Prostate gland (tissue), 2 donors: Measurements from ENCODE around the gene NINJ2. TPM values are rescaled to one million over a fixed set of nuclear protein-coding genes. Genes with fewer than 3 reads are reported as not detected.

ENCODE experiments used
- DNase-seq: peaks from one replicate; pipeline ENCODE4 v3.0.0-alpha.2; 2019; ENCODE audit warnings: low spot score
- H3K27ac ChIP-seq, 2 donors: fragments of 200-600 bp; sonication (generic); 2 replicates each; pipeline ENCODE4 v1.5.1; 2017 to 2019
- H3K27me3 ChIP-seq: fragments of 200-600 bp; sonication (generic); replicated peaks from 2 replicates; pipeline ENCODE4 v1.5.1; 2019; ENCODE audit not compliant: insufficient read depth
- H3K36me3 ChIP-seq, 2 donors: fragments of 200-600 bp; sonication (generic); 1 replicate in 1 of 2; 2 replicates in 1 of 2; pipeline versions ENCODE4 v1.5.1 to v1.8.1; 2017 to 2019
- H3K4me1 ChIP-seq: fragments of 200-600 bp; sonication (generic); replicated peaks from 2 replicates; pipeline ENCODE4 v1.5.1; 2019
- H3K4me3 ChIP-seq, 2 donors: fragments of 200-600 bp; sonication (generic); 2 replicates each; pipeline ENCODE4 v1.5.1; 2017 to 2019
- H3K9me3 ChIP-seq: fragments of 200-600 bp; sonication (generic); 2 replicates; pipeline ENCODE4 v1.5.1; 2017
- CTCF ChIP-seq, 4 experiments: fragments of 200-600 bp in 2 of 4; fragments of 450-650 bp in 2 of 4; sonication (generic) in 2 of 4; IDR thresholded peaks; 1 replicate in 3 of 4; 2 replicates in 1 of 4; pipeline ENCODE4 v1.5.1; 2016 to 2019; ENCODE audit warnings: antibody characterized with exemption in 4 of 4, mild to moderate bottlenecking in 2 of 4, moderate library complexity in 2 of 4
- POLR2A ChIP-seq: fragments of 450-650 bp; IDR thresholded peaks from one replicate; pipeline ENCODE4 v1.6.1; 2016; ENCODE audit warnings: antibody characterized with exemption, mild to moderate bottlenecking
- POLR2AphosphoS5 ChIP-seq: sonication (generic); formaldehyde crosslinking; IDR thresholded peaks from one replicate; pipeline ENCODE4 v1.6.1; 2017; ENCODE audit warnings: antibody characterized with exemption
- WGBS: methylation state at CpG from one replicate; pipeline ENCODE4 v1.1.5; 2018; 5-methylcytosine and 5-hydroxymethylcytosine counted together
- intact Hi-C: fragments of 100-400 bp; cut with DNase I; formaldehyde crosslinking; loops from one replicate; pipeline ENCODE4 v1.14.2; 2022
- total RNA-seq, 2 donors: library from RNA; depleted of rRNA; stranded (reverse); fragments of >200 nt; gene quantifications; one replicate each; pipeline ENCODE4 v1.1.0, GENCODE V29; 2016

The NINJ2 gene
- total RNA-seq, 2 donors from 2014 or later = 1.1 to 17.3 TPM

GRCh38 chr12:623865-624372 lies 39.3 kb downstream of the NINJ2 start:
- TF ChIP-seq CTCF (IDR thresholded peaks at IDR 0.05) (no peak), POLR2A (no peak), POLR2AphosphoS5 (no peak)
- intact Hi-C loops = no loop called here
- DNase-seq = no peak
- H3K27me3 ChIP-seq = no peaks in the 10 kb centered on the region
- WGBS = 94% methylated on average over 4 of the region's 4 CpGs
- no peaks in the 10 kb centered on the region for H3K36me3 ChIP-seq
- no peak overlapping the region for H3K27ac ChIP-seq
- H3K4me3 ChIP-seq = no peak overlapping the region
- H3K4me1 ChIP-seq = no peaks in the 10 kb centered on the region
- H3K9me3 ChIP-seq = no peaks in the 10 kb centered on the region

- Histone ChIP-seq H3K9me3 (no peaks in the 10 kb centered on the region), H3K27ac (no peak overlapping the region), H3K36me3 (no peaks in the 10 kb centered on the region), H3K4me3 (no peak overlapping the region), H3K4me1 (no peaks in the 10 kb centered on the region), H3K27me3 (no peaks in the 10 kb centered on the region)
- intact Hi-C loops = no loop called here
- TF ChIP-seq POLR2AphosphoS5 (no peak), CTCF (IDR thresholded peaks at IDR 0.05) (no peak), POLR2A (no peak)
- no peak for DNase-seq
- WGBS = 77% methylated on average over 6 of the region's 6 CpGs
Observed at GRCh38 chr12:623172-623864, 39.9 kb downstream of the NINJ2 start.

DNA sequence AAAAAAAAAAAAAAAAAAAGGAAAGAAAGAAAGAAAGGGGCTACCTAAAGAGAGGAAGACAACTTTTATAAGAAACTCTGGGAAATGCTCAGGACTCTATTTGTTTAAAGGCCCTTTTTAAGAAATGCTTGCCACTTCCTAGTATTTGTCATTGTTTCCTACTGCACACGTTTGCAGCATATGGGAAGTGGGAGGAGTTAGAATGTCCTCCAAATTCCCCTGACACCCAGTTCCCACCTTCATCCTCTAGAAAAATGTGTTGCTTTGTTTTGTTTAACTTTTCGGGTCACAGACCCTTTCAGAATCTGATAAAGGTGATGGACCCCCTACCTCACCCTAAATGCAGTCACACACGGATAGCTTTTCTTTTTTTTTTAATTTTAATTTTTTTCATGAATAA lies 40.8 kb downstream of the NINJ2 start:
- no peaks in the 10 kb centered on the region for H3K36me3 ChIP-seq
- 60% methylated on average over 3 of the region's 3 CpGs for WGBS
- no peak overlapping the region for H3K27ac ChIP-seq
- no peaks in the 10 kb centered on the region for H3K4me1 ChIP-seq
- H3K9me3 ChIP-seq = no peaks in the 10 kb centered on the region
- H3K4me3 ChIP-seq = no peak overlapping the region
- TF ChIP-seq POLR2A (no peak), CTCF (IDR thresholded peaks at IDR 0.05) (no peak), POLR2AphosphoS5 (peak; percentile 12)
- H3K27me3 ChIP-seq = no peaks in the 10 kb centered on the region
- DNase-seq = no peak
- intact Hi-C loops = no loop called here

DNA sequence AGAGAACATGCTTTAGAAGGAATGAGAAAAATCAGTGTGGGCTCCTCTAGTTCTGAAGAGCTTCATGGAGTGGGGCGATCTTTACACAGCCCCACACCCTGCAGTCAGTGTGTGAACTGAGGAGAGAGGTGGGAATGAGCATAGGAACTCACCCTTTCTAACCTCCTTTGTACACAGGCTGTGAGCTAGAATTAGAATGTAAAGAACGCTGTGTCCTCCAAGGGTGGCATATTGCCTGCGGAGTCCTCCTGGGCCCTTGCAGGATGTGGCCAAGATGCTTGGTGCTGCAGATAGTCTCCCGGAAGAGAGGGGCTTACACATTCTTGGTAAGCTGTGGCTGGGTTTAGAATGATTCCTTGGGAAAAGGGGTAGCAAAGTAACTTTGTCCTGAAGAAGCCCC lies 43.9 kb downstream of the NINJ2 start:
- intact Hi-C loops = no loop called here
- Histone ChIP-seq H3K9me3 (no peaks in the 10 kb centered on the region), H3K36me3 (no peaks in the 10 kb centered on the region), H3K4me3 (no peak overlapping the region), H3K27me3 (no peaks in the 10 kb centered on the region), H3K4me1 (no peaks in the 10 kb centered on the region), H3K27ac (no peak overlapping the region)
- TF ChIP-seq POLR2AphosphoS5 (no peak), POLR2A (no peak), CTCF (IDR thresholded peaks at IDR 0.05) (no peak)
- DNase-seq = no peak
- 69% methylated on average over 4 of the region's 4 CpGs for WGBS

DNA sequence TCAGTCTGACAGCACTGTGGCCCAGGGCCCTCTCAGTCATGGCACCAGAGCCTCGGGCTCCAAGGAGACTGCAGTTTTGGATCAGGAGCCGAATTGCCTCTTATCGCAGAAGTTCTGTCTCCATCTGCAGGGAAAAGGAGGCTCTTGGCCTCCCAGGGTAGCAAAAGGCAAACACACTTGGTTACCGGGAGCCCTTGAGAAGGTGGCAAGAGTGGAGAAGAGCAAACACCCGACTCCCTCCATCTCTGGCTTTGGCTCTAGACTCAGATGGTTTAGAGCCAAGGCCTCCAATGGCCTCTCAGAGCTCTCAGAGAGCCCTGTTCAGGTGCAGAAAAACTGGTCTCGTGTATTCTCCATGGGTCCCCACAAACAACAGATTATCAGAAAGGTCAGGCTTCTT lies 44.6 kb downstream of the NINJ2 start:
- intact Hi-C loops = no loop called here
- TF ChIP-seq POLR2AphosphoS5 = no peak
- no peak for TF ChIP-seq POLR2A
- no peak for TF ChIP-seq CTCF (IDR thresholded peaks at IDR 0.05)
- no peak for DNase-seq
- H3K27me3 ChIP-seq = no peaks in the 10 kb centered on the region
- no peaks in the 10 kb centered on the region for H3K36me3 ChIP-seq
- no peak overlapping the region for H3K4me3 ChIP-seq
- H3K27ac ChIP-seq = no peak overlapping the region
- 78% methylated on average over 6 of the region's 6 CpGs for WGBS
- no peaks in the 10 kb centered on the region for H3K9me3 ChIP-seq
- no peaks in the 10 kb centered on the region for H3K4me1 ChIP-seq
